ENCODE results near the gene TDRD10. TPM values are rescaled to one million over a fixed set of nuclear protein-coding genes. Genes with fewer than 3 reads are reported as not detected.

TDRD10 gene
- total and polyA plus RNA-seq, 2 donors from 2014 or later: 2.3 to 4.7 TPM

- Histone ChIP-seq H3K9me3 (ENCODE audit: control insufficient read depth in 2 of 3, insufficient read depth in 1 of 3, low read length in 3 of 3) (no peaks in the 10 kb centered on the region), H3K36me3 (ENCODE audit: control insufficient read depth in 2 of 3, insufficient read depth in 3 of 3, low read length in 3 of 3) (peaks cover 0 to 13% (median 2%) of the 10 kb centered on the region in 3 donors), H3K27me3 (ENCODE audit: control insufficient read depth, insufficient read depth, low read length) (no peaks in the 10 kb centered on the region), H3K4me3 (ENCODE audit: low read length in 3 of 3) (no peak overlapping the region), H3K27ac (ENCODE audit: low read depth in 2 of 2, low read length in 2 of 2) (no peak overlapping the region), H3K4me1 (ENCODE audit: control insufficient read depth in 2 of 3, insufficient read depth in 2 of 3, low read depth in 1 of 3, low read length in 3 of 3) (peaks cover 0 to 6% (median under 1%) of the 10 kb centered on the region in 3 donors), H3K9ac (ENCODE audit: low read length in 3 of 3) (no peak overlapping the region)
- TF ChIP-seq CTCF (IDR thresholded peaks at IDR 0.05; ENCODE audit: borderline replicate concordance, extremely low read depth, insufficient read depth): no peak
- intact Hi-C loops (cut with DNase I): no loop called here
- no peak for FAIRE-seq
- no peak for DNase-seq
Measured at GRCh38 chr1:154468535-154469250, 33.3 kb upstream of the TDRD10 start.

GRCh38 chr1:154469844-154470560 is 32.0 kb upstream of the TDRD10 start:
- Histone ChIP-seq H3K4me3 (ENCODE audit: low read length in 3 of 3) (no peak overlapping the region), H3K4me1 (ENCODE audit: control insufficient read depth in 2 of 3, insufficient read depth in 2 of 3, low read depth in 1 of 3, low read length in 3 of 3) (peaks cover 0 to 5% (median 0%) of the 10 kb centered on the region in 3 donors), H3K36me3 (ENCODE audit: control insufficient read depth in 2 of 3, insufficient read depth in 3 of 3, low read length in 3 of 3) (peaks cover 0 to 13% (median 2%) of the 10 kb centered on the region in 3 donors), H3K9me3 (ENCODE audit: control insufficient read depth in 2 of 3, insufficient read depth in 1 of 3, low read length in 3 of 3) (no peaks in the 10 kb centered on the region), H3K27me3 (ENCODE audit: control insufficient read depth, insufficient read depth, low read length) (no peaks in the 10 kb centered on the region), H3K9ac (ENCODE audit: low read length in 3 of 3) (no peak overlapping the region), H3K27ac (ENCODE audit: low read depth in 2 of 2, low read length in 2 of 2) (no peak overlapping the region)
- intact Hi-C loops (cut with DNase I): no loop called here
- no peak for TF ChIP-seq CTCF (IDR thresholded peaks at IDR 0.05; ENCODE audit: borderline replicate concordance, extremely low read depth, insufficient read depth)
- DNase-seq (no peak), FAIRE-seq (no peak)

GRCh38 chr1:154471304-154471703 is 30.7 kb upstream of the TDRD10 start:
- peaks cover 0 to 8% (median 0%) of the 10 kb centered on the region in 3 donors for H3K36me3 ChIP-seq (ENCODE audit: control insufficient read depth in 2 of 3, insufficient read depth in 3 of 3, low read length in 3 of 3)
- H3K4me1 ChIP-seq (ENCODE audit: control insufficient read depth in 2 of 3, insufficient read depth in 2 of 3, low read depth in 1 of 3, low read length in 3 of 3): no peaks in the 10 kb centered on the region
- DNase-seq: no peak
- no peak for TF ChIP-seq CTCF (IDR thresholded peaks at IDR 0.05; ENCODE audit: borderline replicate concordance, extremely low read depth, insufficient read depth)
- FAIRE-seq: no peak
- H3K4me3 ChIP-seq (ENCODE audit: low read length in 3 of 3): no peak overlapping the region
- no peaks in the 10 kb centered on the region for H3K9me3 ChIP-seq (ENCODE audit: control insufficient read depth in 2 of 3, insufficient read depth in 1 of 3, low read length in 3 of 3)
- H3K27me3 ChIP-seq (ENCODE audit: control insufficient read depth, insufficient read depth, low read length): no peaks in the 10 kb centered on the region
- no peak overlapping the region for H3K9ac ChIP-seq (ENCODE audit: low read length in 3 of 3)
- no peak overlapping the region for H3K27ac ChIP-seq (ENCODE audit: low read depth in 2 of 2, low read length in 2 of 2)
- intact Hi-C loops (cut with DNase I): no loop called here
